ENCODE data around the gene CIZ1.

The CIZ1 gene

GRCh38 chr9:128159784-128160602 lies 31.4 kb downstream of the CIZ1 start, which contains the start of gene BBLN:
BBLN (plus strand) TSS chr9:128160265; CDS start chr9:128160408, 143 bp downstream.
- peak; percentile 75 for DNase-seq

- no peak for DNase-seq
Observed at GRCh38 chr9:128159522-128159783, 31.9 kb downstream of the CIZ1 start.

GRCh38 chr9:128155736-128156500 lies 35.5 kb downstream of the CIZ1 start:
- no peak for DNase-seq

- no peak for DNase-seq
Observed at GRCh38 chr9:128153947-128154695, 37.3 kb downstream of the CIZ1 start.

GRCh38 chr9:128153060-128153946 lies 38.1 kb downstream of the CIZ1 start:
- DNase-seq = no peak

GRCh38 chr9:128152133-128153059 lies 39.0 kb downstream of the CIZ1 start:
- no peak for DNase-seq

- DNase-seq = no peak
Observed at GRCh38 chr9:128151309-128152132, 39.9 kb downstream of the CIZ1 start.

GRCh38 chr9:128150594-128151308 lies 40.6 kb downstream of the CIZ1 start:
- DNase-seq = no peak

- DNase-seq = no peak
Observed at GRCh38 chr9:128149951-128150593, 41.3 kb downstream of the CIZ1 start.

GRCh38 chr9:128149001-128149701 lies 42.2 kb downstream of the CIZ1 start, which contains the start of gene LCN2:
LCN2 (plus strand) TSS chr9:128149453; CDS start chr9:128149526, 73 bp downstream.
- no peak for DNase-seq

GRCh38 chr9:128148509-128149000 lies 42.8 kb downstream of the CIZ1 start:
- DNase-seq = no peak

GRCh38 chr9:128146591-128147120 lies 44.7 kb downstream of the CIZ1 start:
- no peak for DNase-seq

GRCh38 chr9:128145951-128146351 lies 45.4 kb downstream of the CIZ1 start:
- peak; percentile 63 for DNase-seq

GRCh38 chr9:128145536-128145935 lies 45.8 kb downstream of the CIZ1 start:
- DNase-seq = peak; percentile 63

- no peak for DNase-seq
Observed at GRCh38 chr9:128144239-128145181, 46.9 kb downstream of the CIZ1 start.

GRCh38 chr9:128143525-128144238 lies 47.7 kb downstream of the CIZ1 start:
- DNase-seq = no peak
